ENCODE results near the gene E2F2.
A peak's percentile ranks its signal among the peaks of the same experiment; 100 is the strongest.

Gene E2F2

GRCh38 chr1:23564529-23565122 lies 33.6 kb upstream of the E2F2 start:
- TF ChIP-seq CTCF (IDR thresholded peaks at IDR 0.05; ENCODE audit: insufficient read depth, low read length, missing control alignments), result no peak
- DNase-seq (ENCODE audit: low read depth, low spot score), result no peak
- POLR2A ChIA-PET, result interaction anchor here (0.8 to 1.7 kb wide), 2 partner anchors 8 to 12 kb away, joined by 6 to 12 read pairs; no protein-coding TSS in a partner anchor
- CTCF ChIA-PET, result interaction anchor here (1.4 to 40.3 kb wide), 5 partner anchors 9 to 72 kb away, joined by 4 to 1485 read pairs (median 6); no protein-coding TSS in a partner anchor
- H3K4me3 ChIP-seq (ENCODE audit: low read depth, low read length), result no peak overlapping the region

GRCh38 chr1:23563755-23564374 lies 32.8 kb upstream of the E2F2 start:
- DNase-seq (ENCODE audit: low read depth, low spot score), result no peak
- POLR2A ChIA-PET, result interaction anchor here (0.8 to 1.7 kb wide), 2 partner anchors 7 to 13 kb away, joined by 6 to 12 read pairs; no protein-coding TSS in a partner anchor
- TF ChIP-seq CTCF (IDR thresholded peaks at IDR 0.05; ENCODE audit: insufficient read depth, low read length, missing control alignments), result no peak
- no peak overlapping the region for H3K4me3 ChIP-seq (ENCODE audit: low read depth, low read length)
- CTCF ChIA-PET, result interaction anchor here (1.4 to 40.3 kb wide), 5 partner anchors 9 to 73 kb away, joined by 4 to 1485 read pairs (median 6); no protein-coding TSS in a partner anchor

- POLR2A ChIA-PET, result interaction anchor here (1.6 kb wide), 1 partner anchor 8 kb away, joined by 4 read pairs; no protein-coding TSS in a partner anchor
- no peak overlapping the region for H3K4me3 ChIP-seq (ENCODE audit: low read depth, low read length)
- no peak for TF ChIP-seq CTCF (IDR thresholded peaks at IDR 0.05; ENCODE audit: insufficient read depth, low read length, missing control alignments)
- no peak for DNase-seq (ENCODE audit: low read depth, low spot score)
- CTCF ChIA-PET, result interaction anchor here (1.0 to 40.3 kb wide), 2 partner anchors 14 to 74 kb away, joined by 3 to 1485 read pairs; no protein-coding TSS in a partner anchor
Observed at GRCh38 chr1:23563003-23563402, 32.0 kb upstream of the E2F2 start.

- no peak for TF ChIP-seq CTCF (IDR thresholded peaks at IDR 0.05; ENCODE audit: insufficient read depth, low read length, missing control alignments)
- DNase-seq (ENCODE audit: low read depth, low spot score), result peak; percentile 84
- H3K4me3 ChIP-seq (ENCODE audit: low read depth, low read length), result peak overlapping the region; percentile 24
- CTCF ChIA-PET, result interaction anchor here (1.0 to 40.3 kb wide), 3 partner anchors 15 to 75 kb away, joined by 3 to 1485 read pairs (median 3); no protein-coding TSS in a partner anchor
- POLR2A ChIA-PET, result interaction anchor here (0.7 to 1.6 kb wide), 2 partner anchors 9 to 15 kb away, joined by 3 to 4 read pairs; no protein-coding TSS in a partner anchor
Observed at GRCh38 chr1:23562137-23562876, 31.3 kb upstream of the E2F2 start.

GRCh38 chr1:23561813-23562100 lies 30.7 kb upstream of the E2F2 start:
- DNase-seq (ENCODE audit: low read depth, low spot score), result no peak
- TF ChIP-seq CTCF (IDR thresholded peaks at IDR 0.05; ENCODE audit: insufficient read depth, low read length, missing control alignments), result no peak
- ChIA-PET POLR2A (interaction anchor here (0.7 to 1.6 kb wide), 2 partner anchors 10 to 15 kb away, joined by 3 to 4 read pairs; no protein-coding TSS in a partner anchor), CTCF (interaction anchor here (1.0 to 40.3 kb wide), 3 partner anchors 16 to 75 kb away, joined by 3 to 1485 read pairs (median 3); no protein-coding TSS in a partner anchor)
- H3K4me3 ChIP-seq (ENCODE audit: low read depth, low read length), result no peak overlapping the region
